ENCODE results near the gene AIP. TPM values are rescaled to one million over a fixed set of nuclear protein-coding genes. Genes with fewer than 3 reads are reported as not detected.

AIP gene
- total and polyA plus RNA-seq, 9 of the 15 experiments (the other 6 are each of a cell fraction or from before 2014, with no cell fraction given), result 5.2 to 92.5 (median 52.7) TPM

DNA sequence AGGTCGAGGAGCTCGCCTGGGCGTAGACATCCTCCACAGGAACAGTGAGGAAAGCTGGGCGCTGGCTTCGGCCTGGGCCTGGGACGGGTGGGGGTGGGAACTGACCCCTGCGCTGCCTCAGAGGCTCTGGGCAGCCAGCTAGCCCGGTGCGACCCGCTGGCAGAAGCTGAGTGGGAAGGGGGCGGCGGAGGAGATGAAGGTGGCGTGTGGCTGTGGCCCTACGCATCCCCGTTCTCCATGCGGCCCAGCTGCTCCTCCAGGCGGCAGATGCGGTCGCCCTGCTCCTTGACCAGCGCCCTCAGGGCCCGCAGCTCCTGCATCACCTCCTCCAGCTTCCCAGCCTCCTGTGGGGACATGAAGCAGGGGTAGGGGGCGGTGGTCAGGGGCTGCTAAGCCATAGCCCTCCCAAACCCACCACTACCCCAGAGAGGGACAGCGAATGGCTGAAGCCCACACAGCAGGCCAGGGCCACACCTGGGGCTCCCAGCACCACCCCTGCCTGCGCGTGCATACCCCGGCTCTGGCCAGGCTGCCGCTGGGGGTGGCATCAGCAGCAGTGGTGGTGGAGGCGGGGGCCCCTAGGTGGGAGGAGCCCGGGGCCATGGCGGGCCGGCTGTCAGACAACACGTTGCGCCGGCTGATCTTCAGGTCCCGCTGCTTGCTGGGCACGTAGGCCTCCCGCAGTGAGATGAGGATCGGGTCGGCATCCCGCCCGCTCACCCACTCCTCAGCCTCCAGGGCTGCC, 44.5 kb upstream of the AIP start (continued):
- TF ChIP-seq DLX4 (CRISPR knock-in tag; IDR thresholded peaks at IDR 0.05) (no peak), MTA2 (IDR thresholded peaks at IDR 0.05; ENCODE audit: low read depth) (no peak), ZNF239 (CRISPR knock-in tag; IDR thresholded peaks at IDR 0.05) (no peak), POLR2B (IDR thresholded peaks at IDR 0.05; ENCODE audit: low read depth, partially characterized antibody) (peak; percentile 41), ZNF347 (CRISPR knock-in tag; IDR thresholded peaks at IDR 0.05; ENCODE audit: low read depth) (no peak), SMAD1 (IDR thresholded peaks at IDR 0.05; ENCODE audit: low read depth, low read length, partially characterized antibody) (no peak), CREB1 (IDR thresholded peaks at IDR 0.05) (no peak), CREB1 (CRISPR knock-in tag; IDR thresholded peaks at IDR 0.05) (no peak), ZNF143 (CRISPR knock-in tag; IDR thresholded peaks at IDR 0.05) (no peak), SRSF3 (IDR thresholded peaks at IDR 0.05; ENCODE audit: insufficient read depth, low read length) (no peak), MECOM (CRISPR knock-in tag; IDR thresholded peaks at IDR 0.05) (no peak), GTF2B (IDR thresholded peaks at IDR 0.05; ENCODE audit: extremely low read depth, insufficient read length) (no peak), ZFP36 (IDR thresholded peaks at IDR 0.05; ENCODE audit: low read depth, low read length, partially characterized antibody) (peak; percentile 17), POLR2G (IDR thresholded peaks at IDR 0.05; ENCODE audit: low read depth, low read length) (peak; percentile 74), ZNF175 (CRISPR knock-in tag; IDR thresholded peaks at IDR 0.05; ENCODE audit: low read depth) (no peak), POLR2A (conservative IDR thresholded peaks at IDR 0.05) (peak; percentile 24; the same call in 1 of the 2 replicates), ZBTB33 (CRISPR knock-in tag; IDR thresholded peaks at IDR 0.05) (peak; percentile 92), KDM2B (CRISPR knock-in tag; IDR thresholded peaks at IDR 0.05) (no peak), SNAPC5 (CRISPR knock-in tag; IDR thresholded peaks at IDR 0.05) (no peak), KAT7 (CRISPR knock-in tag; IDR thresholded peaks at IDR 0.05; ENCODE audit: borderline replicate concordance) (no peak)
- TF ChIP-seq, protein P1, sequence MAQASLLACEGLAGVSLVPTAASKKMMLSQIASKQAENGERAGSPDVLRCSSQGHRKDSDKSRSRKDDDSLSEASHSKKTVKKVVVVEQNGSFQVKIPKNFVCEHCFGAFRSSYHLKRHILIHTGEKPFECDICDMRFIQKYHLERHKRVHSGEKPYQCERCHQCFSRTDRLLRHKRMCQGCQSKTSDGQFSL (CRISPR knock-in tag; IDR thresholded peaks at IDR 0.05), result 0 out of 2 replicates have a peak, but pooled peaks have one; percentile 18
- TF ChIP-seq, protein P1 (tag; IDR thresholded peaks at IDR 0.05), result no peak

Measured in K562 (cell line).